DND-41 (cell line): ENCODE results near the gene BTG3.

Source experiments
- ATAC-seq: fragments of 200-7000 bp; cut with Tn5 transposase; 3 replicates; pipeline ENCODE4 v1.9.1; 2021; ENCODE audit warnings: low read depth; ENCODE audit not compliant: insufficient read depth
- DNase-seq: peaks from one replicate; pipeline ENCODE4 v3.0.0-alpha.2; 2020
- H2AFZ ChIP-seq: 2 replicates; pipeline ENCODE4 v1.6.0; 2012; ENCODE audit warnings: low read depth, low read length
- H3K27ac ChIP-seq: 2 replicates; pipeline ENCODE4 v1.5.1; 2012; ENCODE audit warnings: low read length, inconsistent platforms
- H3K27me3 ChIP-seq: fragments of 200-600 bp; sonication (generic); 2 replicates; pipeline ENCODE4 v1.6.0; 2012; ENCODE audit warnings: low read length, mild to moderate bottlenecking, inconsistent platforms; ENCODE audit not compliant: insufficient read depth, poor library complexity
- H3K36me3 ChIP-seq: 2 replicates; pipeline ENCODE4 v1.5.1; 2012; ENCODE audit warnings: low read length, inconsistent platforms; ENCODE audit not compliant: insufficient read depth
- H3K4me1 ChIP-seq: 2 replicates; pipeline ENCODE4 v1.5.1; 2012; ENCODE audit warnings: mild to moderate bottlenecking, low read length; ENCODE audit not compliant: insufficient read depth
- H3K4me2 ChIP-seq: 2 replicates; pipeline ENCODE4 v1.6.0; 2012; ENCODE audit warnings: mild to moderate bottlenecking, moderate library complexity, low read length, inconsistent platforms; ENCODE audit not compliant: insufficient read depth
- H3K4me3 ChIP-seq, 2 experiments: fragments of 200-600 bp in 1 of 2; shearing (Covaris generic) in 1 of 2; 2 replicates each; pipeline ENCODE4 v1.5.1; 2012 to 2016; ENCODE audit warnings: inconsistent platforms in 2 of 2, low read length in 2 of 2, mild to moderate bottlenecking in 2 of 2, low read depth in 1 of 2, moderate library complexity in 1 of 2
- H3K79me2 ChIP-seq: 2 replicates; pipeline ENCODE4 v1.6.0; 2012; ENCODE audit warnings: low read length, inconsistent platforms; ENCODE audit not compliant: insufficient read depth
- H3K9ac ChIP-seq: 2 replicates; pipeline ENCODE4 v1.6.0; 2012; ENCODE audit warnings: low read depth, mild to moderate bottlenecking, inconsistent platforms, low read length, moderate library complexity
- H3K9me3 ChIP-seq: 2 replicates; pipeline ENCODE4 v1.5.1; 2012; ENCODE audit warnings: low read length, moderate library complexity, mild to moderate bottlenecking, inconsistent platforms; ENCODE audit not compliant: insufficient read depth, severe bottlenecking
- H4K20me1 ChIP-seq: 2 replicates; pipeline ENCODE4 v1.6.0; 2012; ENCODE audit warnings: low read length; ENCODE audit not compliant: insufficient read depth
- CTCF ChIP-seq: IDR thresholded peaks from 2 replicates; pipeline ENCODE4 v1.5.1; 2012; ENCODE audit warnings: borderline replicate concordance, low read length, moderate library complexity, mild to moderate bottlenecking; ENCODE audit not compliant: poor library complexity, severe bottlenecking; ENCODE audit errors: extremely low read depth
- EZH2 ChIP-seq: IDR thresholded peaks from 3 replicates; pipeline ENCODE4 v1.6.1; 2012; ENCODE audit warnings: borderline replicate concordance, low read depth, mild to moderate bottlenecking, moderate library complexity, low read length, inconsistent platforms; ENCODE audit not compliant: severe bottlenecking

The BTG3 gene

DNA sequence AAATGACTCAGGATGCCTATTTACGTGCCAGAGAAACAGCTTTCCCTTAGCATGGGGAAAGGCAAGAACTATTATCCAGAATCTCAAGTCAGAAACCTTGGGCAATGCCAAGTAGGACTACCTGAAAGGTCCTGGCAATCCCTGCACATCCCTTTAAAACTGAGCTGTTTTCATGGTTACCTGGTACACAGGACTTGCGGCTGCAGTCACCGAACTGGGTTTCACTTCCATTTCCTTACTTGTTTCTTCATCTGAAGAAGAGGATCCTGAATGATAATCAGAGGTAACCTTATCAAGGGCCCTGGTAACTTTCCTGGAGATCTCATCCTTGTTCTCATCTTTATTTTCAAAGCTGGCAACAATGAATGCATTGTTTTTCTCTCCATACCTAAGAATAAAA lies 14.3 kb downstream of the BTG3 start:
- Histone ChIP-seq H3K36me3 (peaks cover 95% of the 10 kb centered on the region), H3K79me2 (peaks cover 36% of the 10 kb centered on the region), H3K9ac (no peak overlapping the region), H3K4me1 (no peaks in the 10 kb centered on the region), H3K27ac (no peak overlapping the region), H3K27me3 (no peaks in the 10 kb centered on the region), H4K20me1 (peaks cover 18% of the 10 kb centered on the region; the same call in 1 of the 2 replicates), H3K4me2 (no peak overlapping the region), H2AFZ (no peak overlapping the region), H3K4me3 (no peak overlapping the region), H3K9me3 (no peaks in the 10 kb centered on the region)
- TF ChIP-seq CTCF (no peak), EZH2 (no peak)
- ATAC-seq = no peak
- no peak for DNase-seq

DNA sequence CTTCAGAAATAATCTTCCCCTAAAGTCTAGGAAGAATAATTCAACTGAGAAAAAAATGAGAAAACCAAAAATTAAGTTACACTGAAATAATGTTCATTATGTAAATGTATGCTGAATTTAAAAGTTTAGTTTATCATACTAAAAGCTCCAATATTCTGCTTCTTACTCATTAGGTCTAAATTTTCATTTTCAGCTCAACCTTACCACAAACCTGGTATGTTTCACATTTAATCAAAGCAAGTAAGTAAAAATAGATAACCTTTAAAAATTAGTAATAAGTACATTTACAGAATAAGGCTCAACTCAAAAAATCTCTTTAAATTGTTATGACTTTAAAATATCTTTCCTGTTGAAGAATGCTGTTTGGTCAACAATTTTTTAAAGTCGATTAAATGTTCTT lies 15.0 kb downstream of the BTG3 start:
- peaks cover 28% of the 10 kb centered on the region for H3K79me2 ChIP-seq
- no peak overlapping the region for H3K27ac ChIP-seq
- ATAC-seq = no peak
- H4K20me1 ChIP-seq = peaks cover 16% of the 10 kb centered on the region; the same call in 1 of the 2 replicates
- H3K4me1 ChIP-seq = no peaks in the 10 kb centered on the region
- no peak overlapping the region for H3K4me3 ChIP-seq
- no peaks in the 10 kb centered on the region for H3K27me3 ChIP-seq
- H3K9ac ChIP-seq = no peak overlapping the region
- no peak overlapping the region for H3K4me2 ChIP-seq
- peaks cover 92% of the 10 kb centered on the region for H3K36me3 ChIP-seq
- DNase-seq = no peak
- no peak overlapping the region for H2AFZ ChIP-seq
- no peak for TF ChIP-seq CTCF
- TF ChIP-seq EZH2 = no peak
- no peaks in the 10 kb centered on the region for H3K9me3 ChIP-seq

GRCh38 chr21:17590430-17590829 lies 22.3 kb downstream of the BTG3 start:
- no peaks in the 10 kb centered on the region for H3K9me3 ChIP-seq
- H3K27me3 ChIP-seq = no peaks in the 10 kb centered on the region
- DNase-seq (no peak), ATAC-seq (no peak)
- H3K4me1 ChIP-seq = no peaks in the 10 kb centered on the region
- no peak overlapping the region for H2AFZ ChIP-seq
- no peak overlapping the region for H3K9ac ChIP-seq
- no peak overlapping the region for H3K27ac ChIP-seq
- no peaks in the 10 kb centered on the region for H3K79me2 ChIP-seq
- H3K36me3 ChIP-seq = peaks cover 41% of the 10 kb centered on the region
- H3K4me3 ChIP-seq = no peak overlapping the region
- no peak overlapping the region for H3K4me2 ChIP-seq
- H4K20me1 ChIP-seq = peaks cover 4% of the 10 kb centered on the region; the same call in 1 of the 2 replicates
- no peak for TF ChIP-seq EZH2
- no peak for TF ChIP-seq CTCF

DNA sequence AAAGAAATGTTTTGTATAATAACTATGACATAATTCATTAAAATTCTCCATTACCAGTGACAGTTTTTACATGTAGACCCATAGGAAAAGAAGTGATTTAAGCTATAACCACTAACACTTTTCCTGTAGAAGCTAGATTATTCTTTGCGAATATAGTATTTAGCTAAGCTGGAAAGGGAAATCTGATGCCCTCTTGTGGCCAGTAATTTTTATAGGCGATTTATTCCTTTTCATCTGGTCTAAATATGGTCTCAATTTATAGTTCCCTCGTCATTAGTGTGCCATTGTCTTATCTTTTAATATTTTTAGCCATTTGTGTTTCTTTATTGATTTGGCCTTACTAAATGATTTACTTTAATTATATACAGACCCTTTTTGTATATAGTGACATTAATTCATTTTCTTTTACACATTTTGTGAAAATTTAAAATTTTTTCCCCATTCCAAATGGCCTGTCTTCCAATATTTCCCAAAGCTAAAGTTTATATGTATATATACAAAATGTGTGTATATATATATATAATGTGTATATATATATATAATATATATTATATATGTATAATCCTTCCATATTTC lies 26.7 kb downstream of the BTG3 start:
- no peaks in the 10 kb centered on the region for H4K20me1 ChIP-seq
- no peaks in the 10 kb centered on the region for H3K79me2 ChIP-seq
- no peak overlapping the region for H3K27ac ChIP-seq
- H3K4me1 ChIP-seq = no peaks in the 10 kb centered on the region
- no peaks in the 10 kb centered on the region for H3K27me3 ChIP-seq
- H2AFZ ChIP-seq = no peak overlapping the region
- no peaks in the 10 kb centered on the region for H3K9me3 ChIP-seq
- TF ChIP-seq CTCF (peak; percentile 64), EZH2 (no peak)
- H3K4me2 ChIP-seq = no peak overlapping the region
- ATAC-seq = peak; percentile 67
- peak; percentile 14 for DNase-seq
- H3K9ac ChIP-seq = no peak overlapping the region
- H3K4me3 ChIP-seq = no peak overlapping the region
- peaks cover 2% of the 10 kb centered on the region; the same call in 1 of the 2 replicates for H3K36me3 ChIP-seq
